Thoracic aorta (tissue), 2 donors: ENCODE data around the gene SLC45A2. TPM values are rescaled to one million over a fixed set of nuclear protein-coding genes. Genes with fewer than 3 reads are reported as not detected.

Experiments
- ATAC-seq: fragments of 150-250 bp; one replicate; pipeline ENCODE4 v1.8.0; 2017; ENCODE audit warnings: low read depth; ENCODE audit not compliant: insufficient number of reproducible peaks, low FRiP score
- DNase-seq: peaks from one replicate; pipeline ENCODE4 v3.0.0-alpha.2; 2020; ENCODE audit warnings: low spot score
- H3K27ac ChIP-seq, 2 donors: fragments of 200-600 bp; sonication (generic); 1 replicate in 1 of 2; 2 replicates in 1 of 2; pipeline ENCODE4 v1.5.1; 2016; ENCODE audit warnings: mild to moderate bottlenecking in 2 of 2, moderate library complexity in 2 of 2
- H3K27me3 ChIP-seq: fragments of 200-600 bp; sonication (generic); replicated peaks from 2 replicates; pipeline ENCODE4 v1.6.0; 2016; ENCODE audit warnings: mild to moderate bottlenecking; ENCODE audit not compliant: insufficient read depth
- H3K36me3 ChIP-seq: fragments of 200-600 bp; sonication (generic); one replicate; pipeline ENCODE4 v1.5.1; 2016
- H3K4me1 ChIP-seq, 2 donors: fragments of 200-600 bp; sonication (generic); 1 replicate in 1 of 2; 2 replicates in 1 of 2; pipeline versions ENCODE4 v1.5.1 to v1.6.0; 2016; ENCODE audit warnings: low read depth in 2 of 2, mild to moderate bottlenecking in 1 of 2; ENCODE audit not compliant: control insufficient read depth in 1 of 2
- H3K4me3 ChIP-seq: fragments of 200-600 bp; sonication (generic); 2 replicates; pipeline ENCODE4 v1.5.1; 2016; ENCODE audit warnings: mild to moderate bottlenecking
- H3K9me3 ChIP-seq: fragments of 200-600 bp; sonication (generic); 2 replicates; pipeline ENCODE4 v1.5.1; 2016
- CTCF ChIP-seq: fragments of 200-600 bp; sonication (generic); IDR thresholded peaks from one replicate; pipeline ENCODE4 v1.5.1; 2019; ENCODE audit warnings: antibody characterized with exemption
- total RNA-seq, 2 donors: library from RNA; depleted of rRNA; stranded (reverse); fragments of >200 nt; gene quantifications; one replicate each; pipeline versions ENCODE4 v1.1.0 to v1.2.3, GENCODE V29; 2016

Gene SLC45A2
- total RNA-seq, 2 donors from 2014 or later: not detected

- ATAC-seq (peak; percentile 83), DNase-seq (peak; percentile 42)
- Histone ChIP-seq H3K4me1 (peaks cover 5 to 26% of the 10 kb centered on the region in 2 donors), H3K27ac (peak within 1 kb of the TSS; percentile 80 to 81), H3K36me3 (no peaks in the 10 kb centered on the region), H3K4me3 (peak within 1 kb of the TSS; percentile 81), H3K9me3 (no peaks in the 10 kb centered on the region), H3K27me3 (no peaks in the 10 kb centered on the region)
- no peak for TF ChIP-seq CTCF
Measured at GRCh38 chr5:34007621-34008600, 23.4 kb upstream of the SLC45A2 start, which contains the start of gene AMACR. Gene AMACR, minus strand, starts transcription at chr5:34008050. Its CDS starts 31 bp downstream, at chr5:34008019.

GRCh38 chr5:34007201-34007620, 22.7 kb upstream of the SLC45A2 start:
- Histone ChIP-seq H3K4me3 (peak overlapping the region; percentile 81), H3K27ac (peak overlapping the region; percentile 80 to 81), H3K36me3 (peaks cover 3% of the 10 kb centered on the region), H3K9me3 (no peaks in the 10 kb centered on the region), H3K4me1 (peaks cover 5 to 23% of the 10 kb centered on the region in 2 donors), H3K27me3 (no peaks in the 10 kb centered on the region)
- ATAC-seq: no peak
- TF ChIP-seq CTCF: no peak
- no peak for DNase-seq

- H3K4me1 ChIP-seq: peaks cover 5 to 23% of the 10 kb centered on the region in 2 donors
- ATAC-seq: no peak
- H3K27ac ChIP-seq: no peak overlapping the region
- no peak for TF ChIP-seq CTCF
- H3K9me3 ChIP-seq: no peaks in the 10 kb centered on the region
- H3K36me3 ChIP-seq: peaks cover 4% of the 10 kb centered on the region
- H3K27me3 ChIP-seq: no peaks in the 10 kb centered on the region
- H3K4me3 ChIP-seq: no peak overlapping the region
- DNase-seq: no peak
Measured at GRCh38 chr5:34005681-34006080, 21.2 kb upstream of the SLC45A2 start.

GRCh38 chr5:34005211-34005610, 20.7 kb upstream of the SLC45A2 start:
- no peaks in the 10 kb centered on the region for H3K27me3 ChIP-seq
- no peak overlapping the region for H3K27ac ChIP-seq
- H3K9me3 ChIP-seq: no peaks in the 10 kb centered on the region
- H3K4me1 ChIP-seq: peaks cover 5 to 23% of the 10 kb centered on the region in 2 donors
- ATAC-seq (no peak), DNase-seq (no peak)
- no peak overlapping the region for H3K4me3 ChIP-seq
- TF ChIP-seq CTCF: no peak
- H3K36me3 ChIP-seq: peaks cover 4% of the 10 kb centered on the region

- no peaks in the 10 kb centered on the region for H3K9me3 ChIP-seq
- H3K4me1 ChIP-seq: peaks cover 5 to 19% of the 10 kb centered on the region in 2 donors
- H3K36me3 ChIP-seq: peaks cover 4% of the 10 kb centered on the region
- DNase-seq (no peak), ATAC-seq (no peak)
- H3K27ac ChIP-seq: no peak overlapping the region
- H3K27me3 ChIP-seq: no peaks in the 10 kb centered on the region
- H3K4me3 ChIP-seq: no peak overlapping the region
- no peak for TF ChIP-seq CTCF
Measured at GRCh38 chr5:34003941-34004340, 19.4 kb upstream of the SLC45A2 start.
